Keratinocyte (primary cell): Measurements from ENCODE around the gene HSDL2.

ENCODE experiments used
- CTCF ChIP-seq, 3 experiments: IDR thresholded peaks in 1 of 3; conservative IDR thresholded peaks in 1 of 3; optimal IDR thresholded peaks in 1 of 3; 2 replicates in 2 of 3; 3 replicates in 1 of 3; pipeline versions ENCODE3 to v1.5.1; 2011; ENCODE audit warnings: low read length in 3 of 3, mild to moderate bottlenecking in 3 of 3, moderate library complexity in 2 of 3, control low read depth in 1 of 3, inconsistent platforms in 1 of 3; ENCODE audit not compliant: insufficient read depth in 2 of 3; ENCODE audit errors: extremely low read depth in 1 of 3
- EZH2 ChIP-seq: IDR thresholded peaks from one replicate; pipeline ENCODE4 v1.6.1; 2012; ENCODE audit warnings: inconsistent platforms, mild to moderate bottlenecking, low read length, moderate library complexity

- TF ChIP-seq CTCF (optimal IDR thresholded peaks at IDR 0.05 in 1 of 3, IDR thresholded peaks at IDR 0.05 in 1 of 3, conservative IDR thresholded peaks at IDR 0.05 in 1 of 3; ENCODE audit: extremely low read depth in 1 of 3, insufficient read depth in 2 of 3, low read length in 3 of 3) (no peak), EZH2 (no peak)
Observed at GRCh38 chr9:112348257-112349007, 31.5 kb upstream of the HSDL2 start.
